Measurements from ENCODE around the gene HIBCH. TPM values are rescaled to one million over a fixed set of nuclear protein-coding genes. Genes with fewer than 3 reads are reported as not detected.

The HIBCH gene
- total and polyA plus RNA-seq, 10 donors, result 12.0 to 38.7 (median 25.5) TPM

DNA sequence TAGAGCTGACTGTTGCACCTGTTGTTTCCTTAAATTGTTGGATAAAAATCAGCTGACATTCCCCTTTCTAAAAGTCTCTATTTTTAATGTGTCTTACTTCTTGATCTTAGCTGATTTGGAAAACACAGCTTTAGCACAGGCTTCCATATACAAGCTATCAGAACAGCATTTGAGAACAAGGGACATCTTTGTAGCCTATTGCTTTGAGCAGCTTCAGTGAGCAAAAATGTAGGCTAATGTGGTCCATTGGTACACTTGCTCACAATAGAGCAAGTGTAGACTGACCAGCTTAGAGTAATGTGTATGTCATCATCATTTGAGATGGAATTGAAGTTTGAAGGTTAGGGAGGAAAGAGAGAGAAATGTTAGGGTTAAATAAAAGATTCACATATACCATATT is 30.7 kb upstream of the HIBCH start:
- Histone ChIP-seq H3K4me1 (peaks cover 0 to 43% (median 20%) of the 10 kb centered on the region in 6 donors), H3K9me3 (no peaks in the 10 kb centered on the region), H3K36me3 (no peaks in the 10 kb centered on the region), H3K27me3 (replicated peaks in 1 of 7) (no peaks in the 10 kb centered on the region), H3K27ac (no peak overlapping the region), H3K4me3 (no peak overlapping the region)
- TF ChIP-seq, protein P1, sequence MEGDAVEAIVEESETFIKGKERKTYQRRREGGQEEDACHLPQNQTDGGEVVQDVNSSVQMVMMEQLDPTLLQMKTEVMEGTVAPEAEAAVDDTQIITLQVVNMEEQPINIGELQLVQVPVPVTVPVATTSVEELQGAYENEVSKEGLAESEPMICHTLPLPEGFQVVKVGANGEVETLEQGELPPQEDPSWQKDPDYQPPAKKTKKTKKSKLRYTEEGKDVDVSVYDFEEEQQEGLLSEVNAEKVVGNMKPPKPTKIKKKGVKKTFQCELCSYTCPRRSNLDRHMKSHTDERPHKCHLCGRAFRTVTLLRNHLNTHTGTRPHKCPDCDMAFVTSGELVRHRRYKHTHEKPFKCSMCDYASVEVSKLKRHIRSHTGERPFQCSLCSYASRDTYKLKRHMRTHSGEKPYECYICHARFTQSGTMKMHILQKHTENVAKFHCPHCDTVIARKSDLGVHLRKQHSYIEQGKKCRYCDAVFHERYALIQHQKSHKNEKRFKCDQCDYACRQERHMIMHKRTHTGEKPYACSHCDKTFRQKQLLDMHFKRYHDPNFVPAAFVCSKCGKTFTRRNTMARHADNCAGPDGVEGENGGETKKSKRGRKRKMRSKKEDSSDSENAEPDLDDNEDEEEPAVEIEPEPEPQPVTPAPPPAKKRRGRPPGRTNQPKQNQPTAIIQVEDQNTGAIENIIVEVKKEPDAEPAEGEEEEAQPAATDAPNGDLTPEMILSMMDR (IDR thresholded peaks at IDR 0.05 in 8 of 11, conservative IDR thresholded peaks at IDR 0.05 in 3 of 11), result no peak
- no peak for TF ChIP-seq POLR2A (IDR thresholded peaks at IDR 0.05)
- no peak for TF ChIP-seq POLR2AphosphoS5 (IDR thresholded peaks at IDR 0.05)
- DNase-seq, result no peak
- intact Hi-C loops (cut with DNase I; ENCODE audit: low total_unique reads), result no loop called here

DNA sequence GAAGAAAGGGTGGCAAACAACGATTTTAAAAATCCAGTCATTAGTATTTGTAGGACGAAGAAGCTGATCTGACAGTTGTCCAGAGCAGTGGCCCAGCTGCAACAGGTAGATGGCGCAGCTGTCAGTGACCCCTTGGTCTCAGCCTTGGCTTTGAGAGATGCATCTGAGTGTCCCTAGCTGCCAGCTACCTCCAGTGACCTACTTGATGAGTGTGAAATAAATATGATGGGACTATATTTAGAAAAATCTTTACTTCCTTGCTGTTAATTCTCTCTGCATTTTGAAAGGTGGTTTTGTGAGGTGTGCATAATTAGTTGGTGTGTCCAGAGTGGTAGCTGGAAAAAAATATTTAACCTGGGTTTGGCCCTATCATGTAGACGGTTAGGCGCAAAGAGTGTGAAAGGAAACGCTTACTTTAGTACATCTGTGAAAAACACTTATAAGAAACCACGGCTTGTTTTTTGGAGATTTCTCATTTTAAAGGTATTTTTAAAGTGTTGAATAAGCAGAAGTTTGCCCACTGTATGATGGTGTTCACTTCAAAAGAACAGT is 24.7 kb upstream of the HIBCH start:
- H3K27me3 ChIP-seq (replicated peaks in 1 of 7), result no peaks in the 10 kb centered on the region
- intact Hi-C loops (cut with DNase I; ENCODE audit: low total_unique reads), result no loop called here
- H3K4me3 ChIP-seq, result peak overlapping the region; percentile 54 to 88 (median 76)
- H3K27ac ChIP-seq, result peak overlapping the region; percentile 74 to 96 (median 94)
- H3K4me1 ChIP-seq, result peaks cover 0 to 46% (median 24%) of the 10 kb centered on the region in 6 donors
- TF ChIP-seq, protein P1 (IDR thresholded peaks at IDR 0.05 in 8 of 11, conservative IDR thresholded peaks at IDR 0.05 in 3 of 11), result peak in 3 of 11 experiments; percentile 17 to 38 (median 17)
- no peak for TF ChIP-seq POLR2AphosphoS5 (IDR thresholded peaks at IDR 0.05)
- no peaks in the 10 kb centered on the region for H3K36me3 ChIP-seq
- no peak for DNase-seq
- WGBS, 5 donors, result 7 to 12% (median 8%) methylated on average over 6 to 7 of the region's 7 CpGs
- no peaks in the 10 kb centered on the region for H3K9me3 ChIP-seq

DNA sequence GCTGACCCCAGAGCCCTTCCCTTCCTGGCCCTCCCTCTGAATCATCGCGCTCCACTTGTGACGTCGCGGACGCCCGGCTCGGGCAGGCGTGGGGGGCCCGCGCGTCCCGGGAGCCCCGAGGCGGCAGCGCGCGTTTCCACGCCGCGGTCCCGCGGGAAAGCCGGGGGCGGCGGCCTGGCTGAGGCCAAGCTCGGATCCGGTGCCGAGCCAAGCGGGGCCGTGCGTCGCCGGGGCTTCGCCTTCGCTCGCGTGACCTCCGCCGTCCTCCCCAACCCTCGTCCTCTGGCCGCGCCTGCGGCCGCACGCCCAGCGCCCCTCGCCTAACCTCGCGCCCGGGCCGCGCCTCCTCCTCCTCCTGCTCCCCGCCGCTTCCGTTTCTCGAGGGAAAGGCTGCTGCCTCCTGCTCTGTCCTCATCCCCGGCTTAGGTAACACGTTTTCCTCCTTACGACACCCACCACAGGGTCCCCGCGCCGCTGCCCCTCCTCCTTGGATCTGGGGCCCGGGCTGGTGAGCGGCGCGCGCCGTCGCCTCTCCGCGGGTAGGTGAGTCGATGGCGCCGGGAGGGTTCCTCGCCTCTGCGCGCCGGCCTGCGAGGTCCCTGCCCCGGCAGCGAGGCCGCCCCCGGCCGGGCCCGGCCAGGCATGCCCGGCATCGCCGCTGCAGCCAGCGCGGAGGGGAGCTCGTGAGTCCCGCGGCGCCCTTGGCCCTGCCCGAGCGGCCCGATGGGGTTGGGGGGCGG is 24.1 kb upstream of the HIBCH start, which contains the start of gene INPP1:
TSS of gene INPP1 (plus strand) at position 54 of the 740 bp plus-strand sequence. CDS start 16,514 bp downstream, outside the sequence.
- Histone ChIP-seq H3K27ac (peak within 1 kb of the TSS; percentile 74 to 96 (median 94)), H3K4me3 (peak within 1 kb of the TSS; percentile 54 to 88 (median 76)), H3K4me1 (peaks cover 0 to 46% (median 24%) of the 10 kb centered on the region in 6 donors), H3K27me3 (replicated peaks in 1 of 7) (no peaks in the 10 kb centered on the region), H3K9me3 (no peaks in the 10 kb centered on the region), H3K36me3 (no peaks in the 10 kb centered on the region)
- peak; percentile 92 for DNase-seq
- intact Hi-C loops (cut with DNase I; ENCODE audit: low total_unique reads), result no loop called here
- 0 to 2% (median 0%) methylated on average over 18 to 99 of the region's 99 CpGs for WGBS, 5 donors
- TF ChIP-seq POLR2A (IDR thresholded peaks at IDR 0.05) (peak in 1 of 3 donors; percentile 22), POLR2AphosphoS5 (IDR thresholded peaks at IDR 0.05) (peak; percentile 76 to 88 (median 85))
- TF ChIP-seq, protein P1 (IDR thresholded peaks at IDR 0.05 in 8 of 11, conservative IDR thresholded peaks at IDR 0.05 in 3 of 11), result no peak

DNA sequence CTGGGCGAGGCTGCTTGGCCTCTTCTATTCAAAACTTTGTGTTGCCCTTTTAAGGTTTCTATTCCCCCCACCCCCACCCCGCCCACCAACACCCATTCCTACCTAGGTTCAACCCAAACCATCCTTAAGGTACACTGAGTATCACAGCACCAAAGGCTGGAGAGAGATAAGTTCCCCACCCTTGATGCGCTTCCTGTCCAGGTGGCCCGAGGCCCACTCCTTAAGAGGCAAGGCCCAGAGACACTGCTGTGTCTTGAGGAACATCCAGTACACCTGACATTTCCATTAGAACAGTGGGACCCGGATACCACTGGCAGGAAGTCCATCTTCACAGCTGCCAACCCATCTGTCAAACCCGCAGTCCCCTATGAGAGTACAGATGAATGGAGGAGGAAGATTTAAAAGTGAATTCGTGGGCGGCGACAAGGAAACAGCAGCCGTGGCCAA is 23.5 kb upstream of the HIBCH start:
- TF ChIP-seq POLR2A (IDR thresholded peaks at IDR 0.05), result peak in 1 of 3 donors; percentile 5
- TF ChIP-seq, protein P1 (IDR thresholded peaks at IDR 0.05 in 8 of 11, conservative IDR thresholded peaks at IDR 0.05 in 3 of 11), result no peak
- Histone ChIP-seq H3K4me3 (peak overlapping the region; percentile 54 to 88 (median 76)), H3K36me3 (no peaks in the 10 kb centered on the region), H3K27me3 (replicated peaks in 1 of 7) (no peaks in the 10 kb centered on the region), H3K4me1 (peaks cover 0 to 42% (median 24%) of the 10 kb centered on the region in 6 donors), H3K9me3 (no peaks in the 10 kb centered on the region), H3K27ac (peak overlapping the region; percentile 74 to 96 (median 94))
- DNase-seq, result no peak
- intact Hi-C loops (cut with DNase I; ENCODE audit: low total_unique reads), result no loop called here
- WGBS, 5 donors, result 25 to 32% (median 30%) methylated on average over 10 of the region's 10 CpGs
